Esophagus muscularis mucosa (tissue), 4 donors: ENCODE results near the gene NGFR.

Source experiments
- EP300 ChIP-seq: sonication (generic); formaldehyde crosslinking; IDR thresholded peaks from one replicate; pipeline ENCODE4 v1.6.1; 2017; ENCODE audit warnings: antibody characterized with exemption
- POLR2A ChIP-seq: fragments of 450-650 bp; IDR thresholded peaks from one replicate; pipeline ENCODE4 v1.6.1; 2017; ENCODE audit warnings: antibody characterized with exemption, moderate library complexity, mild to moderate bottlenecking, low read depth
- POLR2AphosphoS5 ChIP-seq, 2 donors: sonication (generic); formaldehyde crosslinking; IDR thresholded peaks; one replicate each; pipeline ENCODE4 v1.6.1; 2017; ENCODE audit warnings: antibody characterized with exemption in 2 of 2
- TF ChIP-seq, protein P1 (sequence below), 3 experiments: fragments of 200-600 bp in 2 of 3; fragments of 450-650 bp in 1 of 3; sonication (generic) in 2 of 3; IDR thresholded peaks; one replicate each; pipeline ENCODE4 v1.5.1; 2017 to 2019; ENCODE audit warnings: antibody characterized with exemption in 3 of 3, mild to moderate bottlenecking in 2 of 3, moderate library complexity in 1 of 3

DNA sequence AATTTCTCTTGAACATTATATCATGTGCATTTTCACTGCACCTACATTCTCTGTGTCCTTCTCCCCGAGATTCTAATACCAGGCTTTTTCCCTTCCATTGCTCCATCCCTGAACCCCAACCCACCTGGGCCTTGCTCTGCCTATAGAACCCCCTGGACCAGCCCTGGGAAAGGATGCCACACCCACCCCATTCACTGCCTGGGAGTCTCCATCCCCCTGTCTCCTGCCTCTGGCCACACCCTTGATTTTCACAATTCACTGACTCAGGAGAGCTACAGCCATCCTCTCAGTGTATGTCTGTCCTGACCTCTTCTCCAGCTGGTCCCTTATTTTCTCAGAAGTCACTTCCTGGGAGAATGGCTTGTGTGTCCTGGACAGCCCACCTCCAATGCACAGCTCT, 27.9 kb upstream of the NGFR start:
- TF ChIP-seq EP300 (no peak), POLR2AphosphoS5 (IDR thresholded peaks at IDR 0.05) (no peak), POLR2A (no peak)
- TF ChIP-seq, protein P1, sequence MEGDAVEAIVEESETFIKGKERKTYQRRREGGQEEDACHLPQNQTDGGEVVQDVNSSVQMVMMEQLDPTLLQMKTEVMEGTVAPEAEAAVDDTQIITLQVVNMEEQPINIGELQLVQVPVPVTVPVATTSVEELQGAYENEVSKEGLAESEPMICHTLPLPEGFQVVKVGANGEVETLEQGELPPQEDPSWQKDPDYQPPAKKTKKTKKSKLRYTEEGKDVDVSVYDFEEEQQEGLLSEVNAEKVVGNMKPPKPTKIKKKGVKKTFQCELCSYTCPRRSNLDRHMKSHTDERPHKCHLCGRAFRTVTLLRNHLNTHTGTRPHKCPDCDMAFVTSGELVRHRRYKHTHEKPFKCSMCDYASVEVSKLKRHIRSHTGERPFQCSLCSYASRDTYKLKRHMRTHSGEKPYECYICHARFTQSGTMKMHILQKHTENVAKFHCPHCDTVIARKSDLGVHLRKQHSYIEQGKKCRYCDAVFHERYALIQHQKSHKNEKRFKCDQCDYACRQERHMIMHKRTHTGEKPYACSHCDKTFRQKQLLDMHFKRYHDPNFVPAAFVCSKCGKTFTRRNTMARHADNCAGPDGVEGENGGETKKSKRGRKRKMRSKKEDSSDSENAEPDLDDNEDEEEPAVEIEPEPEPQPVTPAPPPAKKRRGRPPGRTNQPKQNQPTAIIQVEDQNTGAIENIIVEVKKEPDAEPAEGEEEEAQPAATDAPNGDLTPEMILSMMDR (IDR thresholded peaks at IDR 0.05), result no peak
